IMR-90 (cell line): Measurements from ENCODE around the gene CIAO2B. TPM values are rescaled to one million over a fixed set of nuclear protein-coding genes. Genes with fewer than 3 reads are reported as not detected.

Source experiments
- ATAC-seq: fragments of 200-7000 bp; cut with Tn5 transposase; 2 replicates; pipeline ENCODE4 v1.9.1; 2020; ENCODE audit warnings: low read depth, mild to moderate bottlenecking, moderate library complexity
- BruUV-seq: library from RNA; stranded (reverse); fragments of 400-500 nt; replicated peaks from 2 replicates; lab custom pipeline; 2021; lab: Mats Ljungman, UMichigan
- CTCF ChIA-PET: fragments of 300-600 bp; formaldehyde crosslinking; extraction: SDS; loops from one replicate; lab custom pipeline; 2021; ENCODE audit warnings: antibody characterized with exemption; lab: Yijun Ruan, JAX
- POLR2A ChIA-PET: fragments of 300-600 bp; sonication (Branson Sonifier 250); formaldehyde crosslinking; loops from one replicate; lab custom pipeline; 2022; ENCODE audit warnings: antibody characterized with exemption; ENCODE audit not compliant: unreplicated experiment; lab: Charles Lee
- DNase-seq: peaks from one replicate; pipeline ENCODE4 v3.0.0; 2013
- H2AFZ ChIP-seq: replicated peaks from 2 replicates; pipeline ENCODE3; 2013; ENCODE audit warnings: low read length, mild to moderate bottlenecking; ENCODE audit not compliant: poor library complexity
- H2AK5ac ChIP-seq: 2 replicates; pipeline ENCODE4 v1.6.1; 2013; ENCODE audit warnings: low read depth, low read length, inconsistent platforms
- H2AK9ac ChIP-seq: replicated peaks from 2 replicates; pipeline ENCODE3; 2013; ENCODE audit warnings: mild to moderate bottlenecking, low read depth, low read length, moderate library complexity; ENCODE audit not compliant: poor library complexity
- H2BK120ac ChIP-seq: 2 replicates; pipeline ENCODE4 v1.6.1; 2013; ENCODE audit warnings: low read depth, low read length, inconsistent platforms
- H2BK15ac ChIP-seq: 3 replicates; pipeline ENCODE4 v1.6.1; 2013; ENCODE audit warnings: low read depth, low read length, inconsistent platforms
- H2BK20ac ChIP-seq: 2 replicates; pipeline ENCODE4 v1.6.1; 2013; ENCODE audit warnings: low read depth, mild to moderate bottlenecking, inconsistent platforms, low read length, moderate library complexity
- H2BK5ac ChIP-seq: 2 replicates; pipeline ENCODE4 v1.6.1; 2013; ENCODE audit warnings: mild to moderate bottlenecking, low read depth, low read length, inconsistent platforms; ENCODE audit not compliant: poor library complexity, severe bottlenecking
- H3K14ac ChIP-seq: replicated peaks from 2 replicates; pipeline ENCODE4 v1.6.1; 2013; ENCODE audit warnings: low read depth, low read length, inconsistent platforms
- H3K18ac ChIP-seq: 2 replicates; pipeline ENCODE4 v1.6.1; 2013; ENCODE audit warnings: low read depth, low read length, control low read depth
- H3K23ac ChIP-seq: 2 replicates; pipeline ENCODE4 v1.6.1; 2013; ENCODE audit warnings: low read depth, low read length, inconsistent platforms
- H3K27ac ChIP-seq: 2 replicates; pipeline ENCODE4 v1.5.1; 2013; ENCODE audit warnings: mild to moderate bottlenecking, control low read depth, low read length; ENCODE audit not compliant: insufficient read depth
- H3K27me3 ChIP-seq: 2 replicates; pipeline ENCODE4 v1.6.1; 2013; ENCODE audit warnings: low read length; ENCODE audit not compliant: control insufficient read depth, insufficient read depth
- H3K36me3 ChIP-seq: 2 replicates; pipeline ENCODE4 v1.6.1; 2013; ENCODE audit warnings: low read length, mixed read lengths; ENCODE audit not compliant: control insufficient read depth, insufficient read depth
- H3K4ac ChIP-seq: 2 replicates; pipeline ENCODE4 v1.6.1; 2013; ENCODE audit warnings: low read depth, low read length, inconsistent platforms
- H3K4me1 ChIP-seq: 2 replicates; pipeline ENCODE4 v1.6.1; 2013; ENCODE audit warnings: low read length, mixed read lengths; ENCODE audit not compliant: control insufficient read depth, insufficient read depth
- H3K4me2 ChIP-seq: 2 replicates; pipeline ENCODE4 v1.6.1; 2013; ENCODE audit warnings: low read depth, mild to moderate bottlenecking, control low read depth, low read length, moderate library complexity
- H3K4me3 ChIP-seq: 2 replicates; pipeline ENCODE4 v1.5.1; 2013; ENCODE audit warnings: low read depth, mild to moderate bottlenecking, control low read depth, low read length, moderate library complexity; ENCODE audit not compliant: insufficient read depth
- H3K56ac ChIP-seq: 2 replicates; pipeline ENCODE4 v1.6.1; 2013; ENCODE audit warnings: low read length, inconsistent platforms; ENCODE audit not compliant: insufficient read depth; ENCODE audit errors: extremely low read depth
- H3K79me1 ChIP-seq, 2 experiments: 2 replicates each; pipeline ENCODE4 v1.6.1; 2013; ENCODE audit warnings: low read length in 2 of 2, inconsistent platforms in 1 of 2, low read depth in 1 of 2
- H3K9ac ChIP-seq: 2 replicates; pipeline ENCODE4 v1.6.1; 2013; ENCODE audit warnings: low read depth, low read length, control low read depth
- H3K9me1 ChIP-seq: 2 replicates; pipeline ENCODE4 v1.6.1; 2013; ENCODE audit warnings: low read length, inconsistent platforms; ENCODE audit not compliant: insufficient read depth
- H3K9me3 ChIP-seq: 2 replicates; pipeline ENCODE4 v1.6.1; 2013; ENCODE audit warnings: low read length; ENCODE audit not compliant: control insufficient read depth, insufficient read depth
- H4K20me1 ChIP-seq: 2 replicates; pipeline ENCODE4 v1.6.1; 2013; ENCODE audit warnings: low read length, inconsistent platforms; ENCODE audit not compliant: insufficient read depth
- H4K5ac ChIP-seq: 2 replicates; pipeline ENCODE4 v1.6.1; 2013; ENCODE audit warnings: mild to moderate bottlenecking, low read depth, low read length, control low read depth
- H4K8ac ChIP-seq, 2 experiments: 2 replicates each; pipeline ENCODE4 v1.6.1; 2013; ENCODE audit warnings: low read depth in 2 of 2, low read length in 2 of 2, control low read depth in 1 of 2, inconsistent platforms in 1 of 2
- H4K91ac ChIP-seq: 2 replicates; pipeline ENCODE4 v1.6.1; 2013; ENCODE audit warnings: low read depth, low read length, inconsistent platforms; ENCODE audit not compliant: insufficient read depth
- CEBPB ChIP-seq: IDR thresholded peaks from 2 replicates; pipeline ENCODE4 v1.6.1; 2012; ENCODE audit warnings: low read depth, low read length, improper control_type of control experiment
- CHD1 ChIP-seq: IDR thresholded peaks from 2 replicates; pipeline ENCODE4 v1.6.1; 2012; ENCODE audit warnings: low read depth, low read length, improper control_type of control experiment
- MAFK ChIP-seq: IDR thresholded peaks from 2 replicates; pipeline ENCODE4 v1.6.1; 2012; ENCODE audit warnings: low read depth, low read length, improper control_type of control experiment
- MAZ ChIP-seq: IDR thresholded peaks from 2 replicates; pipeline ENCODE4 v1.6.1; 2012; ENCODE audit warnings: low read depth, mild to moderate bottlenecking, low read length, improper control_type of control experiment, moderate library complexity, borderline replicate concordance
- MXI1 ChIP-seq: IDR thresholded peaks from 2 replicates; pipeline ENCODE4 v1.6.1; 2012; ENCODE audit warnings: low read depth, mild to moderate bottlenecking, low read length, moderate library complexity, borderline replicate concordance
- NFE2L2 ChIP-seq: fragments of 150-350 bp; IDR thresholded peaks from 2 replicates; pipeline ENCODE4 v1.6.1; 2016; ENCODE audit warnings: low read depth, mild to moderate bottlenecking, low read length
- POLR2A ChIP-seq: IDR thresholded peaks from 2 replicates; pipeline ENCODE4 v1.6.1; 2012; ENCODE audit warnings: mild to moderate bottlenecking, low read depth, low read length
- RAD21 ChIP-seq: IDR thresholded peaks from 2 replicates; pipeline ENCODE4 v1.6.1; 2012; ENCODE audit warnings: low read length, improper control_type of control experiment
- SMC3 ChIP-seq: fragments of 150-350 bp; IDR thresholded peaks from 2 replicates; pipeline ENCODE4 v1.6.1; 2016; ENCODE audit warnings: low read depth, mild to moderate bottlenecking, antibody characterized with exemption, low read length, moderate library complexity
- WGBS, 2 experiments: methylation state at CpG; one replicate each; pipeline versions ENCODE4 v1.1.5 to v1.1.7; 2013; ENCODE audit warnings: missing lambda C conversion rate in 2 of 2; ENCODE audit not compliant: insufficient read length in 1 of 2; ENCODE audit errors: extremely low coverage in 2 of 2; 5-methylcytosine and 5-hydroxymethylcytosine counted together
- dilution Hi-C: fragments of 300-500 bp; cut with HindIII; formaldehyde crosslinking; loops from one replicate; pipeline ENCODE4 v1.14.3; 2018; ENCODE audit warnings: low sequenced_read_pairs; ENCODE audit not compliant: unreplicated experiment
- in situ Hi-C: fragments of 300-500 bp; cut with MboI; formaldehyde crosslinking; loops from 3 replicates; pipeline ENCODE4 v1.14.3; 2019; ENCODE audit warnings: low sequenced_read_pairs, inconsistent platforms, mixed read lengths
- intact Hi-C: fragments of 100-400 bp; cut with micrococcal nuclease; formaldehyde crosslinking; loops from 2 replicates; pipeline ENCODE4 v1.10.0; 2022
- polyA plus RNA-seq, 3 experiments: library from polyadenylated mRNA; depleted of rRNA; stranded (reverse); fragments of >200 nt; gene quantifications; 2 replicates each; pipeline ENCODE4 v1.2.3, GENCODE V29; 2012; ENCODE audit warnings: low replicate concordance in 1 of 3
- total RNA-seq: library from RNA; depleted of rRNA; stranded (reverse); fragments of >200 nt; gene quantifications from 2 replicates; pipeline ENCODE4 v1.2.3, GENCODE V29; 2012
- TF ChIP-seq, protein P1 (sequence below): conservative IDR thresholded peaks from 2 replicates; pipeline ENCODE4 v1.5.1; 2012; ENCODE audit warnings: mild to moderate bottlenecking, low read depth, low read length, improper control_type of control experiment

Gene CIAO2B
- total and polyA plus RNA-seq, 2 of the 4 experiments (the other 2 are of a cell fraction) = 148 to 234 TPM

- H2AK9ac ChIP-seq = no peak overlapping the region
- H3K23ac ChIP-seq = no peak overlapping the region
- H4K20me1 ChIP-seq = peaks cover 10% of the 10 kb centered on the region; the same call in 1 of the 2 replicates
- no peak overlapping the region; the same call in 1 of the 2 replicates for H3K14ac ChIP-seq
- intact Hi-C loops (no loop called here), in situ Hi-C loops (no loop called here), dilution Hi-C loops (no loop called here)
- no peak overlapping the region for H2AFZ ChIP-seq
- ChIA-PET POLR2A (interaction anchor here (0.5 kb wide), 1 partner anchor 63 kb away, joined by 10 read pairs; no protein-coding TSS in a partner anchor), CTCF (interaction anchor here (2.2 kb wide), 1 partner anchor 8 kb away, joined by 9 read pairs; no protein-coding TSS in a partner anchor)
- H3K18ac ChIP-seq = no peak overlapping the region; the same call in 1 of the 2 replicates
- H4K91ac ChIP-seq = no peak overlapping the region
- H2BK20ac ChIP-seq = peak overlapping the region; percentile 19; the same call in 1 of the 2 replicates
- no peak overlapping the region for H3K4ac ChIP-seq
- H3K79me1 ChIP-seq = peaks cover 10 to 34% of the 10 kb centered on the region in 2 experiments; a peak in 3 of 4 replicates
- no peaks in the 10 kb centered on the region for H3K27me3 ChIP-seq
- no TSS peak for BruUV-seq
- H2BK15ac ChIP-seq = no peak overlapping the region
- peaks cover 19% of the 10 kb centered on the region for H3K36me3 ChIP-seq
- H4K5ac ChIP-seq = no peak overlapping the region
- H3K27ac ChIP-seq = peak overlapping the region; percentile 81; the same call in 1 of the 2 replicates
- peaks cover 13% of the 10 kb centered on the region for H3K4me1 ChIP-seq
- no peak for TF ChIP-seq CEBPB
- TF ChIP-seq CHD1 = no peak
- TF ChIP-seq, protein P1, sequence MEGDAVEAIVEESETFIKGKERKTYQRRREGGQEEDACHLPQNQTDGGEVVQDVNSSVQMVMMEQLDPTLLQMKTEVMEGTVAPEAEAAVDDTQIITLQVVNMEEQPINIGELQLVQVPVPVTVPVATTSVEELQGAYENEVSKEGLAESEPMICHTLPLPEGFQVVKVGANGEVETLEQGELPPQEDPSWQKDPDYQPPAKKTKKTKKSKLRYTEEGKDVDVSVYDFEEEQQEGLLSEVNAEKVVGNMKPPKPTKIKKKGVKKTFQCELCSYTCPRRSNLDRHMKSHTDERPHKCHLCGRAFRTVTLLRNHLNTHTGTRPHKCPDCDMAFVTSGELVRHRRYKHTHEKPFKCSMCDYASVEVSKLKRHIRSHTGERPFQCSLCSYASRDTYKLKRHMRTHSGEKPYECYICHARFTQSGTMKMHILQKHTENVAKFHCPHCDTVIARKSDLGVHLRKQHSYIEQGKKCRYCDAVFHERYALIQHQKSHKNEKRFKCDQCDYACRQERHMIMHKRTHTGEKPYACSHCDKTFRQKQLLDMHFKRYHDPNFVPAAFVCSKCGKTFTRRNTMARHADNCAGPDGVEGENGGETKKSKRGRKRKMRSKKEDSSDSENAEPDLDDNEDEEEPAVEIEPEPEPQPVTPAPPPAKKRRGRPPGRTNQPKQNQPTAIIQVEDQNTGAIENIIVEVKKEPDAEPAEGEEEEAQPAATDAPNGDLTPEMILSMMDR = no peak
- TF ChIP-seq MAFK = no peak
- no peak for TF ChIP-seq MXI1
- TF ChIP-seq SMC3 = no peak
- no peak for TF ChIP-seq POLR2A
- TF ChIP-seq NFE2L2 = no peak
- no peak for TF ChIP-seq RAD21
- TF ChIP-seq MAZ = no peak
- DNase-seq (no peak), ATAC-seq (no peak)
- peak overlapping the region; percentile 7; the same call in 1 of the 2 replicates for H2BK120ac ChIP-seq
- no peak overlapping the region for H3K4me3 ChIP-seq
- peak overlapping the region in 1 of 2 experiments; percentile 5; a peak in 1 of 4 replicates for H4K8ac ChIP-seq
- peaks cover 13% of the 10 kb centered on the region for H3K9me1 ChIP-seq
- peak overlapping the region; percentile 32 for H2BK5ac ChIP-seq
- H2AK5ac ChIP-seq = peak overlapping the region; percentile 19; the same call in 1 of the 2 replicates
- H3K9ac ChIP-seq = no peak overlapping the region
- H3K56ac ChIP-seq = no peak overlapping the region
- H3K9me3 ChIP-seq = no peaks in the 10 kb centered on the region
- H3K4me2 ChIP-seq = peak overlapping the region; percentile 18
- WGBS, 2 experiments = no CpG with 5 or more reads among the region's 3 CpGs
These were observed 47.3 kb downstream of the CIAO2B start for GRCh38 chr16:66886914-66887313.
